Eye (tissue), 1 donor: ENCODE data around the gene CNP.

Experiments used
- DNase-seq: peaks from one replicate; pipeline ENCODE4 v3.0.0-alpha.2; 2015

CNP gene

DNA sequence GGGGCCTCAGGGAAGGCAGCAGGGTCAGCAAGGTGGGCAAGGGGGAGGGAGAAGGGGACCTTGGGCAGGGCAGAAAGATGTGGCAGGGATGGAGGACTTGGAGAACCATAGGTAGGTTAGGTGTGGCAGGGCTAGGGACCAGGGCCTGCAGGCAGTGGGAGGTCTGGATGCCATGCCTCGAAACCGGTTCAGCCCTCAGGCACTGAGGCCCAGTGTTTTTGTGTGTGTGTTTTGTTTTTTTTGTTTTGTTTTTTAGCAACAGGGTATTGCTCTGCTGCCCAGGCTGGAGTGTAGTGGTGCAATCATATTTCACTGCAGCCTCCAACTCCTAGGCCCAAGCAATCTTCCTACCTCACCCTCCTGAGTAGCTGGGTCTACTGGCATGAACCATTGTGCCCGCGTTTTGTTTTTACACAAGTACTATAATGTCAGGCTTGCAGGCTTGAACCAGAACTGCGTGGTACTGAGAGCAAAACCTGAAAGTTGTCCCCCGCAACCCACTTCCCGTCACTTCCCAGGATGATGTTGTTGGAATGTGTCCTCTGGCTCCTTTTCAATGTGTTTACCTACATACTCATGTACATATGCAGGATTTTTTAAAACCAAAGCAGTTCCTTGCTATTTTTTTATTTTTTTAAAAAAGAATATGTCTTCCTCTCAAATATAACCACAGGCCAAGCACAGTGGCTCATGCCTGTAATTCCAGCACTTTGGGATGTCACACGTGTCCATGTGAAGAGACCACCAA, 23.8 kb upstream of the CNP start:
- no peak for DNase-seq

DNA sequence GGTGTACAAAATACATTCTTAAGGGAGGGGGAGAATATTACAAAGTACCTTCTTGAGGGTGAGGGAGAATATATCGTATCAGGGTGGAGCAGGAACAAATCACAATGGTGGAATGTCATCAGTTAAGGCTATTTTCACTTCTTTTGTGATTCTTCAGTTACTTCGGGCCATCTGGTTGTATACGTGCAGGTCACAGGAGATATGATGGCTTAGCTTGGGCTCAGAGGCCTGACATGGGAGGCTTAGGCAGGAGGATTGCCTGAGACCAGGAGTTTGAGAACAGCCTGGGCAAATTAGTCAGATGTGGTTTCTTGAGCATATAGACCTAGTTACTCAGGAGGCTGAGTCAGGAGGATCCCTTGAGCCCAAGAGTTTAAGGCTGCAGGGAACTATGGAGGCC, 23.1 kb upstream of the CNP start:
- no peak for DNase-seq

DNA sequence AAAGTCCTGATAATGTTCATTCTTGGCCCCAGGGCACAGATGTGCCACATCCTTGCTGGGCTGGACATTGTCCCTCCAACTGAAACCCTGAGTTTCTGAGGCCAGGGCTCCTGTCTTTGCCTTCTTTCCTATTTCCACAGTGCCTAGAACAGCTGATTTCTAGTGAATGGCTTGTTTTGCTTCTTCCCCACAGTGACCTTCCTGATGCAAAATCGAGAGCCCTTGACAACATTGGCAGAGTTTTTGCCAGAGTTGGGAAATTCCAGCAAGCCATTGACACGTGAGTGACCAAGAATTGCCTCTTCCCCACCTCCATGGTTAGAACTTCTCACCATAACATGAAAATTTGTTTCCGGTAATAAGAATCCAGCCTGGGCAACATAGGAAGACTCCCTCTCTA, 21.7 kb upstream of the CNP start:
- no peak for DNase-seq

DNA sequence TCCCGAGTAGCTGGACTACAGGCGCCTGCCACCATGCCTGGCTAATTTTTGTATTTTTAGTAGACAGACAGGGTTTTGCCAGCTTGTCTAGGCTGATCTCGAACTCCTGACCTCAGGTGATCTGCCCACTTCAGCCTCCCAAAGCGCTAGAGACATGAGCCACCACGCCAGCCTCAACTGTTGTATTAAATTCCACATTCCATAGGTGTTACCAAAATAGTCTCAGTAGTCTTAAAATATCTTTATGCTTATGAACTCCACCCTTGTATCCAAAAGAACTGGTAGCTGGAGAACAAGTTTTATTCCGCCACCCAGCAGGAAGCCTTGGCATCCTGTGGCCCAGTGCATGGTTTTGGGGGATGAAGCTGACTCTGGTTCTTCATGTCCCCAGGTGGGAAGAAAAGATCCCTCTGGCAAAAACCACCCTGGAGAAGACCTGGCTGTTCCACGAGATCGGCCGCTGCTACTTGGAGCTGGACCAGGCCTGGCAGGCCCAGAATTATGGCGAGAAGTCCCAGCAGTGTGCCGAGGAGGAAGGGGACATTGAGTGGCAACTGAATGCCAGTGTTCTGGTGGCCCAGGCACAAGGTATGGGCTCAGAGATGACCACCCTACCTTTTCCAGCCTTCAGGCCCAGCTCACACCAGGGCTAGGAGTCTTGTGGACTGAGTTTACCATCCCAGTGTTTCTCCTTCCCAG, 17.7 kb upstream of the CNP start:
- DNase-seq, result no peak

DNA sequence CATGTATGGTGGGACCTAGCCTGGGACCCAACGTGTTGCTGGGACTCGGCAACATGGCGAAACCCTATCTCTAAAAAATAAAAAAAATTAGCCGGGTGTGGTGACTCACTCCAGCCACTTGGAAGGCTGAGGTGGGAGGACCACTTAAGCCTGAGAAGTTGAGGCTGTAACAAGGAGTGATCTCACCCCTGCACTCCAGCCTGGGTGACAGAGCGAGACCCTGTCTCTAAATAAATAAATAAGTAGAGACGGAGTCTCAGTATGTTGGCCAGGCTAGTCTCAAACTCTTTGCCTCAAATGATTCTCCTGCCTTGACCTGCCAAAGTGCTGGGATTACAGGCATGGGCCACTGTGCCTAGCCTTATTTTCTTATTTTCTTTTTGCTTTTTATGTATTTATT, 10.1 kb upstream of the CNP start:
- DNase-seq, result no peak

DNA sequence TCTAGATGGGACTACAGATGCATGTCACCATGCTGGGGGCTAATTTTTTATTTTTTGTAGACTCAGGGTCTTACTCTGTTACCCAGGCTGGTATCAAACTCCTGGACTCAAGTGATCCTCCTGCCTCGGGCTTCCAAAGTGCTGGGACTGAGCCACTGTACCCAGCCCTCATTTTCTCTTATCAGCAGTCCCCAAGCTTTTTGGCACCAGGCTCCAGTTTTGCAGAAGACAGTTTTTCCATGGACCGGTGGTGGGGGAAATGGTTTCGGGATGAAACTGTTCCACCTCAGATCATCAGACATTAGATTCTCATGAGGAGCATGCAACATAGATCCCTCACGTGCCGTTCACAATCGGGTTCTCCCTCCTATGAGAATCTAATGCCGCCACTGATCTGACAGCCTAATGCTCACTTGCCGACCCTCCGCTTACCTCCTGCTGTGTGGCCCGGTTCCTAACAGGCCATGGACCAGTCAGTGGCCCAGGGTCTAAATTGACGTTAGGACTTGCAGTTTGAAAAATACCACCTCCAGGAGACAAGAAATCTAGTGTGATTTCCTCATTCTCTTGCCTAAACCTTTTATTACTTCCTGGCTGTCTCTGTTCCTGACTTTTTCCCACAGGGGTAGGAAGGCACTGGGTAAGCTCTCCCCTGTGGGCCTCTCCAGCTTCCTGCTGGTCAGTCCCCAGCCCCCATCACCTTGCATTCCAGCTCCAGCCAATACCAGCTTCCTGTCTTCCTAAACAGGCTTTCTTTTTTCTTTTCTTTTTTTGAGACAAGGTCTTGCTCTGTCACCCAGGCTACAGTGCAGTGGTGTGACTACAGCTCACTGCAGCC, 9.3 kb upstream of the CNP start:
- no peak for DNase-seq

DNA sequence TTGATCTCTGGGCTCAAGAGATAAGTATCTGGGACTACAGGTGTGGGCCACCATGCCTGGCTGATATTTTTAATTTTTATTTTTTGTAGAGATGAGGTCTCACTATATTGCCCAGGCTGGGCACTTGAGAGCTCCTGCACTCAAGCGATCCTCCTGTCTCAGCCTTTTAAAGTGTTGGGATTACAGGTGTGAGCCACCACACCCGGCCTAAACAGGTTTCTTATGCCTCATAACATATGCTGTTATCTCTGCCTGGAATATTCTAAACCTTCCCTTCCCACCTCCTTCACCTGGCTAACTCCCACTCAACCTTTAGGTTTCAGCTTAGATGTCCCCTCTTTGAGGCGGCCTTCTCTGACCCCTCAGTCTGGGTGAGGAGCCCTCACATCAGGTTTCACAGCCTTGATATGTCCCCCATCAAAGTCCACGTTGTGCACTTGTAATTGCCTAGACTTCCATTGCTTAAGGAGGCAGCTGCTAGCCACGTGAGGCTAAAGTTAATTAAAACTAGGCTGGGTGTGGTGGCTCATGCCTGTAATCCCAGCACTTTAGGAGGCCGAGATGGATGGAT, 8.6 kb upstream of the CNP start:
- no peak for DNase-seq

DNA sequence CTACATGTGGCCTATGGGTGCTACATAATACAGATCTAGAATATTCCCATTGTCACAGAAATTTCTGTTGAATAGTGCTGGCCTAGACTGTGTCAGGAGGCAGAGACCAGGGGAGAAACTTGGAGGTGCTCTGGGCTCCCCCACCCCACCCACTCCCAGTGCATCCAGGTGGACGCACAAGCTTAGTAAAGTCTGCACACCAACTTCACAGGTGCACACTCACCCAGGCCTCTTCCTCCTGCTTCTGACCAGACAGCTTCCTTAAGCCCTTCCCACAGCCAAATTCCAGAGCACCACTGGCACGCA, 7.6 kb upstream of the CNP start:
- no peak for DNase-seq

DNA sequence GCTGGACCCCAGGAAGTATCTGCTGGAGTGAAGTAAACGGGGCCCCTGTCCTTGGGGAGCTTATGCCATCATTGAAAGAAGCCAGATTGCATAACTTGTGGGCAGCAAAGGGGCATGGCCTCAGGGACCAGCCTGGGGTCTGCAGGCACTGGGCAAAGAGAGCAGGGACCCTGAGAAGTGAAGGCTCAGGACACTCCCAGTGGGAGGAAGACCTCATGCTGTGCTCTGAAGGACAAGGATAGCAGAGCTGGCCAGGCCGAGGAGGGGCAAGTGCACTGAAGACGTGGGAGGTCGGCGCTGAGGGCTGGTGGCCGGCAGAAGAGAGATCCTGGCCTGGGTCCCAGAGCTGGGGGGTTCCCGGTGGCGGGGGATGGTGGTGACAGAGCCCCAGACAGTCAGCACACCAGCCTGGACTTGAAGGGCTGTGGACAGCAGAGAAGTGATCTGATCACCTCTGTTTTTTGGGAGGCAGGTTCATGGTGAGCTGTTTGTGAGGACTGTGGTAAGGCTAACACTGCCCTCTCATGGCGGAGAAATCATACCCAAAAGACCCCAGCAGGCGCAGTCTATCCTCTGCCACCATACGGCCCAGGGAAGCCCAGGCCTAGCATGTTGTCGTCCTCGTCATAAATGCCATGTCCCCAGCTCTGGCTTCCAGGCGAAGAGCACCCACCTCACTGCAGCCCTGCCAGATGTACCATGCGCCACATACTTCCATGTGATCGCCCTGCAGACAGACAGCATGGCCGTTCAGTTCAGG, 7.1 kb upstream of the CNP start:
- DNase-seq, result peak; percentile 58

DNA sequence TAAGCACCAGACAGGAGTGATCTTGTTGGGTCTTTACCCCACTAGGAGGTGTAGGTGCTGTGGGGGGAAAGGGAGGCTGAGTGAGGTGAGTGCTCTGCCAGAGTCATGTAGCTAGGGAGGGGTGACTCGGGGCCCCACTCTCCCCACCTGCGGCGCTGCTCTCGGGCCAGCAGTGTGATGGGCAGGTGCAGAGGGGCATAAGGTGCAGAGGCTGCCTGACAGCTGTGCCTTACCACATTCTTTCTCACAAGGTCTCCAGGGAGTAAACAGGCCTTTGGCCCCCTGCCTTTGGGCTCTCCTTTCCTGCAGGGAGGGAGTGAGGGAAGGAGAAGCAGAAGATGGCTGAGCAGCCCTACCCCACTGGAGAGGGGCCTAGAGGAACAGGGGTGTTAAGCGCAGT, 4.5 kb upstream of the CNP start:
- DNase-seq, result no peak

DNA sequence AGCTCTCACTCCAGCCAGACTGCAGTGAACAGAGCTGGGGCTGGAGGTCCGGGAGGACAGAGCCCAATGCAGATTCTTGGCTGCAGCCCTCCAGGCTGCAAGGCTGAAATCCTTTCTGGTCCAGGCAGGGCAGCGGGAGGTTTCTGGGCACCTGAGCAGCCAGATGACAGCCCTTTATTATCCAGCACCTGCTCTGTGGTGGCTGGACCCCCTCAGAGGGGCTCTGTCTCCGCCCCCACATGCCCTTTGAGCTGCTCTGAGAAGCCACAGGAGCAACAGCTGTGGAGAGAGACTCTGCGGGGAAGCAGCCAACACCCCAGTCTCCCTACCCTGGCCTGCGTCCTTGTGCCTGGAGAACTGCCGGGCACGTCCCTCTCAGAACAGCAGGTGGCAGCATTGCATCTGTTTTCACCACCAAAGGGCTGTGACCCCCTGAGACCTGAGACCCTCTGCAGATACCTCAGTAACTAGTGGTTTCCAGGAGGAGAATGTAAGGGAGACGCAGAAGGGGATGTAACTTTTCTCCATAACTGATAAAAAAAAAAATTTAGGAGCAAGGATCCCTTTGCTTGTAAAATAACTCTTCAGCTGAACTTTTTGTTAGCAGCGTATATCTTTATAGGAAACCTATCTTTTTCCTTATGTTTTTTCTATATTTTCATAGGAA, 3.7 kb upstream of the CNP start:
- peak; percentile 94 for DNase-seq

DNA sequence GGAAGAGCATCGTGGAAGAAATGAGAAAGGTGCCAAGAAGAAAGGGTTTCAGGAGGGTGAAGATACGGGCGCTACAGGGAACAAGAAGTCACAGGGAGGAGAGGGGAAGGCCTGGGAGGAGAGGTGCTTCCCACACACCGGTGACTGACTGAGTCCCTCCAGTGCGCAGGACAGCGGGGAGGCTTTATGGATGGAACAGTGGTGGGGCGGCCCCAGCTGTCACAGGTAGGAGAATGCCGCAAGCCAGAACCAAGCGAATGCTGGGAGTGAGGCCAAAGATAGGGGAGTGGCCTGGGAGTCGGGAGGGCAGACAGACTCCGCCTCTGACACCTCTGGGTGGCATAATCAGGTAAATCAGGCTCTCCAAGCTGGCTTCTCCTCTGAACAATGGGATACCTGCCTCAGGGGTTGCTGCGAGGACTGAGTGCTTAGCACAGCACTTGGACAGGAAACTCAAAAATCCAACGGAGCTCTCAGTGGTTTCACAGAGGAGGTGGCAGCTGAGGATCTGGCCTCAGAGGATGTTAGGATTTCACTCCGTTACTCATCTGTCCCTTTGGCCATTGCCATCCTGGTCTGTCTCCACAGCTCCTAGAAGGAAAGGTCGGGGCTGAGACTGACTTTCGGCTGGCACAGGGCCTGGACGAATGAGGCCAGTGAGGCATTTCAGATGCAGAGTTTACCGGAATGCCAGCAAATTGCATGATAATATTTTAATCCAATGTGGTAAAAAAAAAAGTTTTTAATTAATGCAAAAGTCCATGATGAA, 717 bp upstream of the CNP start:
- peak; percentile 66 for DNase-seq

DNA sequence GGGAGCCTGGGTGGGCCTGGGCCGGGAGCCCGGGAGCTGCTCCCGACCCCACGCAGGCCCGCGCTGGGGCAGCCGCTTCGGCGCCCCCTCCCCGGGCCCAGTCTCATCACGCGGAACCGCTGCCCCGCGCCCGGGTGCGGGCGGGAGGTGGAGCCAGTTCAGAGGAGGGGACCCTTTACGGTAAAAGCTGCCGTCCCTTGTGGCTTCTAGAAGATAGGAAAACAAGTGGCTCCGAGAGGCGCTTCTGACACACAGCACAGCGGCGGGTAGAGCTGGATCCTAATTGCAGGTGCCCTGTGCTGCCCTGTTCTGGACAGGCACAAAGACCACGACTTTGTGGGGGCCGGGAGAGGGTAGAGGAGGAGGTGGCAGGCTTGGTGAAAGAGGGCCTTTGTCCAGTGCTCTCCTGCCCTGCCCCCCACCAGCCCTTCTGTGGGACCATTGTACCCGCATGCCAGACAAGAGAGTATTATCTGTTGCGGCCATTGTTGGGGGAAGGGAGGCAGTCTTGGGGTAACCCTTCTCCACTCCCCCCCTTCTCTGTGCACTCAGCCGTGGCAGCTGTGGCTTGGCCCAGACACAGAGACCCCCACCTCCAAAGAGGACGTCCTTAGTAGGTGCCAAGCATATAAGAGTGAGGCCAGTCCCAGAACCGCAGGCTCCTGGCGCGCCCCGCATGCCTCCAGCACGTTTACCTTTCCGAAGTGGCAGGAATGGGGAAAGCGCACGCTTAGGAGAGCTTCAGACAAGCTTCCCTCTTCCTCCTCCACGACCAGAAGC, 736 bp downstream of the CNP start:
- DNase-seq, result no peak

DNA sequence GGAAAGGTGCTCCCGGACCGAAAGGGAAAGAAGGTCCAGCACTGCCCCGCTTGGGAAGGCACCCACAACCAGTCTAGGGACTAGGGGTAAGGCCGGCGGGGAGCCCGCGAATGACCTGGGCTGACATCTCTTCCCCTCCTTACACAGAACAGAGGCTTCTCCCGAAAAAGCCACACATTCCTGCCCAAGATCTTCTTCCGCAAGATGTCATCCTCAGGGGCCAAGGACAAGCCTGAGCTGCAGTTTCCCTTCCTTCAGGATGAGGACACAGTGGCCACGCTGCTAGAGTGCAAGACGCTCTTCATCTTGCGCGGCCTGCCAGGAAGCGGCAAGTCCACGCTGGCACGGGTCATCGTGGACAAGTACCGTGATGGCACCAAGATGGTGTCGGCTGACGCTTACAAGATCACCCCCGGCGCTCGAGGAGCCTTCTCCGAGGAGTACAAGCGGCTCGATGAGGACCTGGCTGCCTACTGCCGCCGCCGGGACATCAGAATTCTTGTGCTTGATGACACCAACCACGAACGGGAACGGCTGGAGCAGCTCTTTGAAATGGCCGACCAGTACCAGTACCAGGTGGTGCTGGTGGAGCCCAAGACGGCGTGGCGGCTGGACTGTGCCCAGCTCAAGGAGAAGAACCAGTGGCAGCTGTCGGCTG, 1.5 kb downstream of the CNP start:
- no peak for DNase-seq

DNA sequence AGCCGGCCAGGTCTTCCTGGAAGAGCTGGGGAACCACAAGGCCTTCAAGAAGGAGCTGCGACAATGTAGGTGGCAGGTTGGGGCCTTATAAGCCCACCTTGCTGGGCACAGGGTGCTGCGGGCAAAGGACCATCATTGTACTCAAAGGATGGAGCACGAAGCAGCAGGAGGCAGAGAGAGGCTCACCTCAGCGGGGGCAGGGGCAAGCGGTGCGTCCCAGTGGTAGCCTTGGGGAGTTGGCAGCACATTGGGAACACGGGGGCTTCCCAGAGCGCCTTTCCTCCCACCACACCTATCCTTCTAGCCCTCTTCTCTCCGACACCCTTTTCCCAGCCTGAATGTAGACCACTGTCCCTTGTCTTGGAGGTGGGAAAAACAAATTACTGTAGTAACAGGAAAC, 2.1 kb downstream of the CNP start:
- DNase-seq, result no peak

DNA sequence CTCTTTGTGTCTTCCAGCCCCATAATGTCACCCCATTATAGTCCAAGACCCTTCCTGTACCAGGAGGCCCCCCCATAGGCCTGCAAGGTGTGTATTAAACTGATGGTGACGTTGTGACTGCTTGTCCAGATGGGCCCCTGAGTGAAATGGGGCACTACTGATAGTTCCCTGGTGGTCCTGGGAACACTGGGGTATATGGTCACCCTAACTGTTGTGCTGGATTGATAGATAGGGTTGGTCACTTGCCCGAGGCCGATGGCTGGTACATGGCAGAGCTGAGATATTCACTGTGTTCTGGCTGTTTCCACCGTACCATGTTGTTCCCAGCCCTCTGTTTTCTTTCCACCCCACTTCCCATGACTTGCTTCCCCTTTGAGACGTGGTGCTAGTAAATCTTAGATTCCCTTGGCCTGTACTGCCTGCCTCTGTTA, 4.3 kb downstream of the CNP start:
- no peak for DNase-seq

DNA sequence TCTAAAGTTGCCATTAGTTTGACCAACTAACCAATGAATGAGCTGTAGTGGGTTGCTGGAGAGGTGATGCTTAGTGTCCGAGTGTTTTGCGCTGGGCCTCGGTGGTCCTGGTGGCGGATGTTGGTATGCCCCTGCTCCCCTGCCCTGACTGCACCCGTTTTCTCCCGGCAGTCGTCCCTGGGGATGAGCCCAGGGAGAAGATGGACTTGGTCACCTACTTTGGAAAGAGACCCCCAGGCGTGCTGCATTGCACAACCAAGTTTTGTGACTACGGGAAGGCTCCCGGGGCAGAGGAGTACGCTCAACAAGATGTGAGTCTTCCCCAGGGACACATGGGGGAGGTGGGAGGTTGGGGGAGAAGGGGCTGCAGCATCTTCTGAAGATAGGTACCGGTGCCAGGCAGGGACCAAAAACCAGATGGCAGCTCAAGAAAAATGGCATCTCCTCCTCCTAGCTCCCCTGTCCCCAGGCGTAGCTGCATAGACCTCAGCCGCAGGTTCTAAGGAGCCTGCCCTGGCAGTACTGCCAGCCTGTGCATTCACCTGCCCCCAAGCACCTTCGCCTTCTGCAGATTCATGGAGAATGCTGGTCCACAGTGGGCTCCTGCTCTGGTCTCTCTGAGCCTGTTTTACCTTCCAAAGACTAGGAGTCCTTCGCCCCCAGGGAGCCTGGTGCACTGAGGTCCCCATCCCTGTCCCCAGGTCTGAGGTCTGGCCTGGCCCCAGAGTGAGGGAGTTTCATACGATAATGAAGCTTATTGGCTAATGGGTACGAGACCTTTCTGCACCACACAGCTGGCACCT, 5.3 kb downstream of the CNP start:
- DNase-seq, result no peak

DNA sequence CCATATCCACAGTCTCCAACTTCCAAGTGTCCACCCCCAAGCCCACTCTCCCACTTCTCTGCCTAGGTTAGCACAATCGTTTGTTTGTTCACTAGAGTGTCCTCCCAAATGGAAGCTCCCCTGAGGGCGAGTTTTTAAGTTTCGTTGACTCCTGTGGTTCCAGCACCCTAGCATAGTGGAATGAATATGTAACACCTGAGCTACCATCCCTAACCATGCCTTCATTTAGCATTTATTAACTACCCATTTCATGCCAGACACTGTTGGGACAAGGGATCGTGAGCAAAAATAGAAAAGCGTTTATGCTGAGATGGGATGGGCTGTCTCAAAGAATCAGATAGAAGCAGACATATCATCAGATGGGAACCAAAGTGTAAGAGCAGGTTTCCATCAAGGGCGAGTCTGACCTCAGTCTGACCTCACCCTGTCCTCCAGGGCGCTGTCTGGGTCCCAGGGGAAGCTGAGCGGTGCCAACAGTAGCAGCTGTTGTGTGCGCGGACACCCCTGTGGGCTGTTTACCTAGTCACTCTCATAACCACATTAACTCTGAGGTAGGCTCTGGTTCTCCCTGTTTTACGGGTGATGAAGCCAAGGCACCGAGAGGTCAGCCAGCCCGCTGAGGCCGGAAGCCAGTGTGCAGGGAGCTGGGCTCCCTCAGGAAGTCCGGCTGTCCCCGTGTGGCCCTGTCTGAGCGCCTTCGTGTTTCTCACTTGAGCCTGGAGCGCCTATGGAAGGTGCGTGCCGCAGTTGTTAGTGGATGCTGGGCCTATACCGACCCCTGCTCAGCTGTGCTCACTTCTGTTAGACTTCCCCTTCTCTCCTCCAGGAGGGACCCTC, 6.2 kb downstream of the CNP start:
- no peak for DNase-seq
